ENCODE data around the gene RFLNA.

The RFLNA gene

GRCh38 chr12:124306686-124307555, 12.0 kb downstream of the RFLNA start:
- no peak for TF ChIP-seq CTCF (IDR thresholded peaks at IDR 0.05; ENCODE audit: low read depth, low read length)
- Histone ChIP-seq H3K4me3 (ENCODE audit: low read depth, low read length) (no peak overlapping the region), H3K9me3 (no peaks in the 10 kb centered on the region), H3K36me3 (no peaks in the 10 kb centered on the region), H3K27me3 (no peaks in the 10 kb centered on the region), H3K4me1 (no peaks in the 10 kb centered on the region)
- DNase-seq, result no peak

DNA sequence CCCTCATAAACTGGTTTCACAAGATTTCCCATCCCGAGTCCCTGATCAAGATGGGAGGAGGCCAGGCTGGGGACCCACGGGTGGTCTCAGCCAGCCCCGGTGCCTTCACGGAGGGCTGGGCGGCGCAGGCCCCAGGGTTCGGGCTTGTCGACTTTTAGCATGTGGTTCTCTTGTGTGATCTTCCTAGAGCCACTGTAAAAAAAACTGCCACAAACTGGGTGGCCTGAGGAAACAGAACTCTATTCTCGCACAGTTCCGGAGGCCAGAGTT, 12.6 kb downstream of the RFLNA start:
- Histone ChIP-seq H3K4me3 (ENCODE audit: low read depth, low read length) (no peak overlapping the region), H3K36me3 (no peaks in the 10 kb centered on the region), H3K27me3 (no peaks in the 10 kb centered on the region), H3K9me3 (no peaks in the 10 kb centered on the region), H3K4me1 (no peaks in the 10 kb centered on the region)
- DNase-seq, result no peak
- no peak for TF ChIP-seq CTCF (IDR thresholded peaks at IDR 0.05; ENCODE audit: low read depth, low read length)

- H3K4me3 ChIP-seq (ENCODE audit: low read depth, low read length), result no peak overlapping the region
Observed at GRCh38 chr12:124308741-124309140, 13.8 kb downstream of the RFLNA start.

DNA sequence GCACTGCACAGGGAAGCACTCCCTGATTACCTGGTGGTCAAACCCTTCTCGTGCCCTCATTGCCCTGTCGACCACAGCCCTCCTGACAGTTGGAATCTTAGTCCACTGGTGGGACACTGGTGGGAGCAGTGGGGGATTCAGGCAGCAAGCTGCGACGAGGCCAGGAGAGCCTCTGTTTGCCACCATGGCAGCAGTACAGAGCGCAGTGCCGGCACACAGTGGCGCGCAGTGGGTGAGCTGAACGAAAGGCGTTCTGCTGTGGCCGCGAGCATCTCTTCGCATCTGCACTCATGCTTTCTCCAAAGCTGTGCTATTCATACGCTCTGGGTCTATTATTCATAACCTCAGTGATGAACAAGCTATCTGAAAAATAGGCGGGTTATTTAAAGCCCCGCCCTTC, 14.3 kb downstream of the RFLNA start:
- Histone ChIP-seq H3K4me1 (no peaks in the 10 kb centered on the region), H3K27me3 (no peaks in the 10 kb centered on the region), H3K9me3 (no peaks in the 10 kb centered on the region), H3K36me3 (no peaks in the 10 kb centered on the region), H3K4me3 (ENCODE audit: low read depth, low read length) (no peak overlapping the region)
- DNase-seq, result no peak
- no peak for TF ChIP-seq CTCF (IDR thresholded peaks at IDR 0.05; ENCODE audit: low read depth, low read length)

More at GRCh38 chr12:124308741-124309140, 13.8 kb downstream of the RFLNA start:
- H3K9me3 ChIP-seq, result no peaks in the 10 kb centered on the region
- H3K4me1 ChIP-seq, result no peaks in the 10 kb centered on the region
- TF ChIP-seq CTCF (IDR thresholded peaks at IDR 0.05; ENCODE audit: low read depth, low read length), result no peak
- H3K36me3 ChIP-seq, result no peaks in the 10 kb centered on the region
- no peak for DNase-seq
- H3K27me3 ChIP-seq, result no peaks in the 10 kb centered on the region

DNA sequence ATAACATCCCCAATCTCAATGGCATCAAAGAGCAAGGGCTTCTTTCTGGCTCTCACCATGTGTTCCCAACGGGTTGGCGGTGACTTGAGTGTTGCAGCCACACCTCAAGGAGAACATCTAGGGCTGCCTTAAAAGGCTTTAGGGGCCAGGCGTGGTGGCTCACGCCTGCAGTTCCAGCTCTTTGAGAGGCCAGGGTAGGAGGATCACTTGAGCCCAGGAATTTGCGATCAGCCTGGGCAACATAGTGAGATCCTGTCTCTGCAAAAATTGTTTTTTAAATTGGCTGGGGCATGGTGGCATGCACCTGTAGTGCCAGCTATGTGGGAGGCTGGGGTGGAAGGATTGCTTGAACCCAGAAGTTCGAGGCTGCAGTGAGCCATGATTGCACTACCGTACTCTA, 14.9 kb downstream of the RFLNA start:
- Histone ChIP-seq H3K36me3 (no peaks in the 10 kb centered on the region), H3K4me3 (ENCODE audit: low read depth, low read length) (no peak overlapping the region), H3K4me1 (no peaks in the 10 kb centered on the region), H3K27me3 (no peaks in the 10 kb centered on the region), H3K9me3 (no peaks in the 10 kb centered on the region)
- no peak for DNase-seq
- no peak for TF ChIP-seq CTCF (IDR thresholded peaks at IDR 0.05; ENCODE audit: low read depth, low read length)

- Histone ChIP-seq H3K9me3 (no peaks in the 10 kb centered on the region), H3K4me3 (ENCODE audit: low read depth, low read length) (no peak overlapping the region), H3K27me3 (no peaks in the 10 kb centered on the region), H3K36me3 (no peaks in the 10 kb centered on the region), H3K4me1 (no peaks in the 10 kb centered on the region)
- TF ChIP-seq CTCF (IDR thresholded peaks at IDR 0.05; ENCODE audit: low read depth, low read length), result no peak
- DNase-seq, result no peak
Observed at GRCh38 chr12:124310178-124310577, 15.3 kb downstream of the RFLNA start.
